ENCODE data around the gene ULK4.

The ULK4 gene

GRCh38 chr3:41668379-41668778 is 293.5 kb downstream of the ULK4 start:
- no peak for TF ChIP-seq EZH2phosphoT487 (IDR thresholded peaks at IDR 0.05; ENCODE audit: low read depth)
- no peak for TF ChIP-seq CTCF (IDR thresholded peaks at IDR 0.05; ENCODE audit: low read depth, low read length)
- Histone ChIP-seq H3K27ac (ENCODE audit: low read length) (no peak overlapping the region), H3K27me3 (ENCODE audit: low read depth, low read length) (no peaks in the 10 kb centered on the region), H3K4me3 (ENCODE audit: low read length) (no peak overlapping the region), H3K9me3 (ENCODE audit: insufficient read depth, low read length) (0 out of 2 replicates have a peak, but pooled peaks cover 5% of the 10 kb centered on the region), H3K4me1 (ENCODE audit: low read length) (no peaks in the 10 kb centered on the region), H3K36me3 (replicated peaks; ENCODE audit: low read depth, low read length) (no peaks in the 10 kb centered on the region), H4K20me1 (ENCODE audit: insufficient read depth, low read length) (no peaks in the 10 kb centered on the region), H2AFZ (ENCODE audit: low read depth, low read length) (no peak overlapping the region), H3K9ac (ENCODE audit: low read length) (no peak overlapping the region), H3K4me2 (ENCODE audit: low read length) (no peak overlapping the region), H3K79me2 (ENCODE audit: low read length) (no peaks in the 10 kb centered on the region)

GRCh38 chr3:41662288-41662687 is 299.6 kb downstream of the ULK4 start:
- no peak overlapping the region for H3K4me2 ChIP-seq (ENCODE audit: low read length)
- H3K27ac ChIP-seq (ENCODE audit: low read length): no peak overlapping the region
- H3K79me2 ChIP-seq (ENCODE audit: low read length): no peaks in the 10 kb centered on the region
- H4K20me1 ChIP-seq (ENCODE audit: insufficient read depth, low read length): no peaks in the 10 kb centered on the region
- no peaks in the 10 kb centered on the region for H3K4me1 ChIP-seq (ENCODE audit: low read length)
- 0 out of 2 replicates have a peak, but pooled peaks cover 7% of the 10 kb centered on the region for H3K9me3 ChIP-seq (ENCODE audit: insufficient read depth, low read length)
- TF ChIP-seq EZH2phosphoT487 (IDR thresholded peaks at IDR 0.05; ENCODE audit: low read depth) (no peak), CTCF (IDR thresholded peaks at IDR 0.05; ENCODE audit: low read depth, low read length) (no peak)
- H2AFZ ChIP-seq (ENCODE audit: low read depth, low read length): no peak overlapping the region
- no peaks in the 10 kb centered on the region for H3K27me3 ChIP-seq (ENCODE audit: low read depth, low read length)
- H3K36me3 ChIP-seq (replicated peaks; ENCODE audit: low read depth, low read length): no peaks in the 10 kb centered on the region
- no peak overlapping the region for H3K4me3 ChIP-seq (ENCODE audit: low read length)
- H3K9ac ChIP-seq (ENCODE audit: low read length): no peak overlapping the region

GRCh38 chr3:41661796-41662195 is 300.1 kb downstream of the ULK4 start:
- Histone ChIP-seq H3K27ac (ENCODE audit: low read length) (no peak overlapping the region), H3K79me2 (ENCODE audit: low read length) (no peaks in the 10 kb centered on the region), H2AFZ (ENCODE audit: low read depth, low read length) (no peak overlapping the region), H3K4me1 (ENCODE audit: low read length) (no peaks in the 10 kb centered on the region), H3K4me3 (ENCODE audit: low read length) (no peak overlapping the region), H3K9ac (ENCODE audit: low read length) (no peak overlapping the region), H3K9me3 (ENCODE audit: insufficient read depth, low read length) (0 out of 2 replicates have a peak, but pooled peaks cover 7% of the 10 kb centered on the region), H3K27me3 (ENCODE audit: low read depth, low read length) (no peaks in the 10 kb centered on the region), H3K36me3 (replicated peaks; ENCODE audit: low read depth, low read length) (no peaks in the 10 kb centered on the region), H4K20me1 (ENCODE audit: insufficient read depth, low read length) (no peaks in the 10 kb centered on the region), H3K4me2 (ENCODE audit: low read length) (no peak overlapping the region)
- TF ChIP-seq CTCF (IDR thresholded peaks at IDR 0.05; ENCODE audit: low read depth, low read length) (no peak), EZH2phosphoT487 (IDR thresholded peaks at IDR 0.05; ENCODE audit: low read depth) (no peak)

GRCh38 chr3:41660510-41660909 is 301.4 kb downstream of the ULK4 start:
- TF ChIP-seq CTCF (IDR thresholded peaks at IDR 0.05; ENCODE audit: low read depth, low read length) (no peak), EZH2phosphoT487 (IDR thresholded peaks at IDR 0.05; ENCODE audit: low read depth) (no peak)
- H3K36me3 ChIP-seq (replicated peaks; ENCODE audit: low read depth, low read length): no peaks in the 10 kb centered on the region
- H3K4me3 ChIP-seq (ENCODE audit: low read length): no peak overlapping the region
- no peaks in the 10 kb centered on the region for H3K79me2 ChIP-seq (ENCODE audit: low read length)
- no peak overlapping the region for H3K27ac ChIP-seq (ENCODE audit: low read length)
- H3K4me2 ChIP-seq (ENCODE audit: low read length): no peak overlapping the region
- no peak overlapping the region for H2AFZ ChIP-seq (ENCODE audit: low read depth, low read length)
- H4K20me1 ChIP-seq (ENCODE audit: insufficient read depth, low read length): no peaks in the 10 kb centered on the region
- H3K4me1 ChIP-seq (ENCODE audit: low read length): no peaks in the 10 kb centered on the region
- H3K27me3 ChIP-seq (ENCODE audit: low read depth, low read length): no peaks in the 10 kb centered on the region
- 0 out of 2 replicates have a peak, but pooled peaks cover 7% of the 10 kb centered on the region for H3K9me3 ChIP-seq (ENCODE audit: insufficient read depth, low read length)
- H3K9ac ChIP-seq (ENCODE audit: low read length): no peak overlapping the region

Data from OCI-LY3 (cell line).